HG02973 (cell line): ENCODE measurements around the gene GEMIN7.
"Not testable (repeated sequence)": the region's sequence is repeated elsewhere in the genome, so short reads cannot be mapped to it uniquely, and the experiment has no call there.

Experiments
- ATAC-seq: cut with Tn5 transposase; IDR thresholded peaks from one replicate; pipeline ENCODE4 v1.9.1; 2021; ENCODE audit warnings: moderate library complexity; ENCODE audit not compliant: unreplicated experiment

The GEMIN7 gene

DNA sequence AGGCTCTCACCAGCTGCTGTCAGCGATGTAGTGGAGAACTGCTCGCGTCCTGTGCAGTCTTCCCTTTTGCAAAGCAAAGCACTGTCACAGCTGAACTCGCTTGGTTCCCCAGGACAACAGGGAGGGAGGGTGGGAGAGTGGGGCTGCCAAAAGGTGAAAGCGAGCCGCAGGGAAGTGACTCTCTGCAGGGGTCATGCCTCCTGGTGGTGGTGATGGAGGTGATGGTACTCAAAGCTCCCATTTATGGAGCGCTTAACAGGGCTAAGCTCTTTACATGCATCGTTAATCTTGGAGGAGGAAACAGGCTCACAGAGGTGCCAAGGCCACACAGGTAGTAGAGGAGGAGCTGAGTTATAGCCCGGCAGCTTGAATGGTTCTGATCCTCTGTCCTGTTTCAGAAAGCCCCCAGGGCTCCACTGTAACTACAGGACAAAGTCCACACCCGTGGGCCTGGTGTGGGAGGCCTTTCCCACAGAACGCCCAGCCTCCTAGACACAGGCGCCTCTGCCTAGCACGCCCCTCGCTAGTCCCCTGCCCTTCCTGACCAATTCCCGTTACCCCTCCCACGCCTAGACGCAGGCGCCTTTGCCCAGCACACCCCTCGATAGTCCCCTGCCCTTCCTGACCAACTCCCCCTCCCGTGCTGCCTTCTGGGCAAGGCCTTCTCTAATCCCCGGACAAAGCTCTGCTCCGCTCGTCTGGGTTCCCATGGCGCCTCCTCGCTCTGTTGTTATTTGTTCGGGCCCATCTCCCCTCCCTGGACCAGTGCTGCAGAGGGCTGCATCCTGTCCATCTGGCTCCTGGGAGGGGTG, 24.7 kb downstream of the GEMIN7 start:
- no peak for ATAC-seq

- ATAC-seq, result no peak
Measured at GRCh38 chr19:45104658-45105349, 25.7 kb downstream of the GEMIN7 start.

DNA sequence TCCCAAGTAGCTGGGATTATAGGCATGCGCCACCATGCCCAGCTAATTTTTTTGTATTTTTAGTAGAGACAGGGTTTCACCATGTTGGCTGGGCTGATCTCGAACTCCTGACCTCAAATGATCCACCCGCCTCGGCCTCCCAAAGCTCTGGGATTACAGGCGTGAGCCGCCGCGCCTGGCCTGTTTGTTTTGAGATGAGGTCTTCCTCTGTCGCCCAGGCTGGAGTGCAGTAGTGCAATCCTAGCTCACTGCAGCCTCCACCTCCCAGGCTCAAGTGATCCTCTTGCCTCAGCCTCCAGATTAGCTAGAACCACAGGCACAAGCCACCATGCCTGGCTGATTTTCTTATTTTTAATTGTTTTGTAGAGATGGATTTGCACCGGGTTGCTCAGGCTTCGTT, 27.3 kb downstream of the GEMIN7 start:
- not testable (repeated sequence) for ATAC-seq

DNA sequence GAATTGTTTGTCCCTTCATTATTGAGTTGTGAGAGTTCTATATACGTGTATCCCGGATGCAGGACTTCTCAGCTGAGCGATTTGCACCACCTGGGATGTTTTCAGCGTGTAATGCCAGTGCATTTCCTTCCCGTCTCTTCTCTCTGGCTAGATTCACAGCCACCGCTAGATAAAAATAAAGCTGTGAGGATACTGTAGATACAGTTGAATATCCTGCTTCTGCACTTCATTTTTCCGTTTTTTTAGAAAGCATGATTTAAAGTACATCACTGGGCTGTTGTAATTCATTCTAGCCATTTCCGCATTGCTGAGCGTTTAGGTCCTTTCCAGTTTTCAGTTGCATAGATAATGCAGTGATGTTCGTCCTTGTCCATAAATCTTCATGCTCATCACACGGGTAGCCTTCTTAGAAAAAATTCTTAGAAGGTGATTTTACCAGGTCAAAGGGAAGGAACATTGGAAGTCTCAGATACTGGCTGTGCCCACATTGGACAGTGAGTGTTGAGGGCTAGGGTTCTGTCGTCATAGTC, 28.6 kb downstream of the GEMIN7 start:
- ATAC-seq, result no peak

GRCh38 chr19:45110851-45111266, 31.8 kb downstream of the GEMIN7 start:
- ATAC-seq, result no peak

GRCh38 chr19:45112111-45112827, 33.2 kb downstream of the GEMIN7 start:
- no peak for ATAC-seq

DNA sequence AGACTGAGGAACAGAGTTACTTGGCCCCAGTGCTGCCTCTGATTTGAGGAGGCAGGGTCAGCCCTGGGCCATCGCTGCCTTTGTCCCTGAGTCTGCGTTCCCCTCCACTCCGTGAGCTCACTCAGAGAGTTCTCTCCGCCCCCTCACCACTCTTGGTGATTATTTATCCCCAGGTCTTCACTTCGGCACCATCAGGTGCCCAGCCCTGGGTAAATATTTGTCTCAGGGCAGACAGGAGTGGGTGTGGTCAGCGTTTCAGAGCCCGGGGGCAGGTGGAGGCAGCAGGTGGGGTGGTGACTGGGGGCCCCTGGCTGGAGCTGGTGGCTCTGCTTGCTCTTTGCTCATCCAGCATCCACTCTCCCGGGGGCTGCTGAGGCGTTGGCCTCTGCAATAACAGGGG, 34.6 kb downstream of the GEMIN7 start:
- ATAC-seq, result no peak

DNA sequence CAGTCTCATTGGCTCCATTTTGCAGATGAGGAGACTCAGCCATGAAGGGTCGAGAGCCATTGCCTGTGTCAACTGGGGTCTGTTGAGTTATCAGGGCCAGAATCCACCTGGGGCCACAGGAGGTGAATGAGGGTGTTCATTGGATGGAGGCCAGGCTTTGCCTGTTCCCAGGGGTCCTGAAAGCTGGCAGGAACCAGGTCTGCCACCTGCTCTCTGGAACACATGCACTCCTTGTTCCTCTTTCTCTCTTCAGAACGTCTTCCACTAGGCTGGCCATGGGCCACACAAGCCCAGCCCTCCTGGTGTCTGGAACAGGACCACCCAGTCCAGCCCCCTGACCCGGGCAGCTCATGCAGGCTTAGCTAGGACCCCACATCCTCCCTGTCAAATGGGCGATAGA, 35.1 kb downstream of the GEMIN7 start:
- no peak for ATAC-seq

GRCh38 chr19:45115809-45116615, 37.0 kb downstream of the GEMIN7 start:
- ATAC-seq, result no peak

- ATAC-seq, result no peak
Measured at GRCh38 chr19:45117167-45117594, 38.1 kb downstream of the GEMIN7 start.

DNA sequence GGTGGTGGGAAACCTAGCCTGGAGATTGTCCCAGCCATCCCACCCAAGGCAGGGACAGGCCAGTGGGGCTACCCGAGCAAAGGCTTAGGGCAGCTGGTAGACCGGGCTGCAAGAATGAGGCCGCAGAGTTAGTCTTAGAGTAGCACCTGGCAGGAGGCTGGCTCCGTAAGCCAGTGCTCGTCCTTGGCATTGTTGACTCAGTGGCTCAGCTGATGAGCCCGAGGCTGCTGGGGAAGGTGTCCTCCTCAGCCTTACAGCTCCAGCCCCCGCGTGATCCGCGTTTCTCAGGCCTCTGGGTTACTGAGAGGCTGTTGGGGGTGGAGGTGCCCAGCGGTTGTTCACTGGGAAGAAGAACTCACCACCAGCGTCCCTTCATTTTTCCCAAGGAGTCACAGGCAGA, 38.6 kb downstream of the GEMIN7 start:
- ATAC-seq, result no peak

DNA sequence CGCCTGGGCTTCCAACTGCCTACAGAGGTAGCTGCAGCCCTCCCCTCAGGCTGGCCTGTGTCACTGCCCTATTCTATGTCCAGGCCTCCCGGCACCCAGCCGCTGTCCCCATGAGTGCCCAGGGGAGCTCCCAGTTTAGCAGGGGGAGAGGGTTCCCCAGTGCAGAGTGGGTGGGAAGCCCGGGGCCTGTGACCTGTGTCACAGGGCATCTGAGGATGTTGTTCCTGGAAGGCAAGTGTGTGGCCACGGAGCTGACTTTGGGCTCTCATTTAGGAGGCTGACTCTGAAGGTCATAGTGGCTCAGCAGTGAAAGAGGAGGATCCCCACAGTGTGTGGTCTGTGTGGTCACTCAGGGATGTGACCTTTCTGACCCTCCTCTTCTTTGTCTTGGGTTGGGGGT, 39.0 kb downstream of the GEMIN7 start:
- no peak for ATAC-seq

DNA sequence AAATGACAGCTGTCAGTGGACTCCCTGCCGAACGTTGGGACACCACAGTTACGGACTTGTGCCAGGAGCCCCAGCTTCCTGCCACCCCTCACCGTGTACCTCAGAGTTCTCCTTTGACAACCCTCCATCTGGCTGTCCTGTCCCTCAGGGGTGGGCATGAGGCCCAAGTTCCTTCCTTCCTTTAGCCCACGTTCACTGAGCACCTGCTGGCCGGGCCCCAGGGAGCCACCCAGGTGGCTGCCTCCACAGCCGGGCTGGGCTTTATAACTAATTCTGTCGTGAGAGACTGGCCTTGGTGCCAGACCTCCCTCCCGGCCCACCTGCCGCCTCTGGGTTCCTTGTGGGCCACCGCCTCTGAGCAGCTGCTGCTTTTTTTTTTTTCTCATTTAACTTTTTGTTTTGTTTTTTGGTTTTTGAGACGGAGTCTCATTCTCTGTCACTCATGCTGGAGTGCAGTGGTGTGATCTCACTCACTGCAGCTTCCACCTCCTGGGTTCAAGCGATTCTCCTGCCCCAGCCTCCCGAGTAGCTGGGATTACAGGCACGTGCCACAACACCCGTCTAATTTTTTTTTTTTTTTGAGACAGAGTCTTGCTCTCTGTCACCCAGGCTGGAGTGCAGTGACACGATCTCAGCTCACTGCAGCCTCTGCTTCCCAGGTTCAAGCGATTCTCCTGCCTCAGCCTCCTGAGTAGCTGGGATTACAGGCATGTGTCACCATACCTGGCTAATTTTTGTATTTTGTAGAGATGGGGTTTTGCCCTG, 39.7 kb downstream of the GEMIN7 start:
- ATAC-seq, result not testable (repeated sequence)

DNA sequence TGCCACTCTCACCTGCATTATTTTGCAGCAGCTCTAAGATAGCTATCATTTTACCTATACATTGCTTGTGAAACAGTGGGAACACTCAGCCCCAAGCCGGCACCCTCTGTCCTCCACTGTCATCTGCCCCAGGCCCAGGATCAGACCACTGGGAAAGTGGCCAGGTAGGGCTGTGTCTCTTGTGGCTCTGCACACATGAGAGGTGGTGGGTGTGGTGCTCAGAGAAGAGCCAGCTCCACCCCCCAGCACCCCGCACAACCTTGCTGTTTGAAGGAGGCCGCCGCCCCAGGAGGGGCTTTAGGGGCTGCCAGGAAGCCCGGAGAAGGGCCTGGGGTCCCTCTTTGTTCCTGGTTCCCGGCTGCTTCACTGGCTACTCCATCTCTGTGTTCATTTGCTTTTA, 40.5 kb downstream of the GEMIN7 start:
- ATAC-seq, result no peak

DNA sequence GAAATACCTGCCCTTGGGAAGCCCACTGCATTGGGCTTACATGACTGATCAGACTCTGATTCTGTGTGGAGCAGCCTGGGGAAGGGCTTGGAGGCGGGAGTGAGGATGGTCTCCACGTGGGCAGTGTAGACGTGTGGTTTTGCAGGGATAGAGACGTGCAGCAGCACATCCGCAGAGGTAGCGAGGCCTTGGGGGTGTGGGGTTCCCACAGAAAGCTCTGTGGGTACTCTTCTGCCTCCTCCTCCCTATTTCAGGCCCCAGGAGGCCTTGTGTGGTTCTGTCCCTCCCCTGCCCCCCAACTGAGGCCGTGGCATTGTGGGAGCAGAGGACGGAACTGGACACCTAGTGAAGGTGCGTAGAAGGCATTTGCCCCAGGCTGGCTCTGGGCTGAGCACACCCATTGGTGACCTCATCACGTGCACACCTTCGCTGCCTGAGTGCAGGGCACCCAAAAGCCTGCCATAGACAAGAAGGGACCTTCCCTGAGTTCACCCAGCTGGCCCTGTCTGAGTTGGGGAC, 42.8 kb downstream of the GEMIN7 start:
- ATAC-seq, result no peak

DNA sequence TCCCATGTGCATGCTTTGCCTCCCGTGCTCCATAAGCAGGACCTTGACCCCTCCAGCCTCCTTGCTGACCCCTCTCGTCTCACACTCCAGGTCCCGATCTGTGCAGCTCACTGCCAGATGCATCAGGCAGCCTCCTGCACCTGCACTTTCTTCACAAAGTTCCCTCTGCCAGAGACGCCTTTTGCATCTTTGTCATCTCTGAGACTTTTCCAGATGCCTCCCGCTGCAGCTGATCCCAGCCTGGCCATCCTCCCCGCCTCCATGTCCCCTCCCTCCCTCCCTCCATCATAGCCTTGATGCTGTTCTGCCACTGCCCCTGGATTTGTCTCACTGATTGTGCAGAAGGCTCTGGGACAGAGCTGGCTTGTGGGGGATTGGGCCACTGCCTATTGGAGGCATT, 43.8 kb downstream of the GEMIN7 start:
- no peak for ATAC-seq

DNA sequence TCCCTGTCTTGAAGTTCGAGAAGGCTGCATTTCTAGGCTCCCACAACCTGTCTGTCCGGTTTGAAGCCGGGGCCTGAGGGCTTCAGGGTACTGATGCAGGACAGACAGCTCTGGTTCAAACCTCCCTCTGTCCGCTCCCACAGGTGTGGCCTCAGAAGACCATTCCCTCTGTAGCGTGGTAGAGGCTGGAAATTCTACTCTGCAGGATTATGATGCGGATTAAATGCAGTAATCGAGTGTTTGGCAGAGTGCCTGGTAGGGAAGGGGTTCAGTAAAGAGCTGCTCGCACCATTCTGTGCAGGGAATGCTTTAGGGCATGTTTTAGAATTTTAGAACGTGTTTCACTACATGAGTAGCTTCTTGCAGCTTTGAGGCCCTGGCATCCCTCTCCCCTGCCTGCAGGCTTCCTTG, 44.4 kb downstream of the GEMIN7 start:
- ATAC-seq, result no peak

GRCh38 chr19:45124021-45124420, 45.0 kb downstream of the GEMIN7 start:
- no peak for ATAC-seq

- no peak for ATAC-seq
Measured at GRCh38 chr19:45125360-45125759, 46.3 kb downstream of the GEMIN7 start.
